Tongue (tissue), 2 donors: ENCODE results near the gene CIB4. TPM values are rescaled to one million over a fixed set of nuclear protein-coding genes. Genes with fewer than 3 reads are reported as not detected.

Experiments
- DNase-seq: peaks from one replicate; pipeline ENCODE4 v3.0.0-alpha.2; 2015
- total RNA-seq: library from RNA; depleted of rRNA; stranded (reverse); fragments of >200 nt; gene quantifications from one replicate; pipeline ENCODE4 v1.2.3, GENCODE V29; 2014

The CIB4 gene
- total RNA-seq, 1 donor from 2014 or later: not detected

DNA sequence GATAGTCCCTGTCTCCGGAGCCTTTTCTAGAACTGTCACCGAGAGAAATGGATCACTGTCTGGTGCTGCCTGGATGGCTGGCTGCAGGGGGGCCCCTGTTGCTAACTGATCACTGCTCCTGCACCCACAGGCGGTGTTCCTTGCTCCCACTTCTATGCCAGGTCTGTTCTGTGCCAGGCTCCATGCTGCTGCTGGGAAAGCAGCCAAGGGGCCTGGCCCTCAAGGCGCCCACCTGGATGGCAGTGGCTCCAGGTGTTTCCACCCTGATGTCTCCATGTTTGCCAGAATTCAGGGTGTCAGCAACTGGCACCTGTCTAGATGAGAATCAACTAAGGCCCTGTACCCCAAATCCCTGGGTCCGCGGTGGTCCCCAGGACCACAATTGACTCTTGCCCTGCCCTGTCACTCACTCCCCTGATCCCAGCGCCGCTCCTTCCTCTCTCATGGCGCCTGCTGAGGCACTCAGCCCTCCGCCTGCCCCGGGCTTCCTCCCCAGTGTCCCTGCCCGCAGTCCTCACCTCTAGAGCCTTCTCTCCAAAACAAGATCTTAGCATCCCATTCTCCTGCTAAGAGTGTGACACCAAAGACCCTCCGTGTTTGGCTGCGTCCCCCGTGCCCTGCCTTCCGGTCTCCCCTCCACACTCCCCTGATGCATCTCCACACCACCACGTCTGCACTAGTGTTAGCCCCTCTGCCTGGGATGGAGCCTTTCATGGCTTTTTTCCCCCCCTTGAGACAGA lies 90.7 kb downstream of the CIB4 start:
- no peak for DNase-seq

DNA sequence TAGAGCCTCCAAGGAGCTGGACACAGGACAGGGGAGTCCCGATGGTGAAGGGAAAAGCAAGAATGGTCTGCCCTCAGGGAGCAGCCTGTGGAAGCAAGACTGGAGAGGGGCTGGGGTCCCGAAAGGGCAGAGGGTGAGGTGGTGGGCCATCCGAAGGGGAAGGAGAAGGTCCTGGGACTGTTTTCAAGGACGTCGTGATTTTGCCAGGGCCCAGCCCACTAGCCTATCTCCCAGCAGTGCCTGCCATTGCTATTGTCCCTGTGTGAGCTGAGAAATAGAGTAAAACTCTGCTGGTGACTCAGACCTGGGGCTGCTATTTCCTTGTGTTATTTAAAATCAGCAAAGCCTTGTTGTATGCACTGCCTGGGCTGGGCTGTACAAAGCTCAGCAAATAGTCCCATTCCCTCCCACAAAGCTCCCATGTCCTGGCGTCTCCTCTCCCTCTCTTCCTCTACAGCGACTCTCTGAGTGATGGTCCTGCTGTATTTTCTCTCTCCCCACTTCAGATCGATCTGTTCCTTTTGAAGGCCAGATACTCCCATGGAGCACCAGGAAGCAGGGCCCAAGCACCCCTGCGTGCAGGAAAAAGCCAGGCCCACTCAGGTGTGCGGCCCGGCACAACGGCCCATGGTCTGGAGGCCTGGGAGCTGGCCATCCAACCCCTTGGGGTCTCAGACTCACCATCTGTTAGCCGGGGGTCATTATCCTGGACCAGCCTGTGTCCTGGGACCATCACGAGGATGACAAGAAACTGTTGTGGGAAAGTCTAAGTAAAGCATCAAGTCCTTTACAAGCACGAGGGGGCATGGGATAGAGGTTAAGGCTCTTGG lies 98.3 kb downstream of the CIB4 start:
- no peak for DNase-seq

DNA sequence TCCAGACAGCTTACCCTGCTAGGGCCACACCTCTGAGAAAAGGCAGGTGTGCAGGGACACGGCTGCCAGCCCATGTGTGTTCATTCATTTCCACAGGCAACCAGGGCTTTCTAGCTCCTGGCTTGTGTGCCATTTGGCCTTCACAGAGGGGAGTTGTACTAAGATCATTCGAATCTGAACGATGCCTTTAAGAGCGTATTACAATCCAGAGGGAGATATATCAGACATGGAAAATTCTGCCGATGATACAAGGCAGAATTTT lies 99.0 kb downstream of the CIB4 start:
- DNase-seq: no peak

DNA sequence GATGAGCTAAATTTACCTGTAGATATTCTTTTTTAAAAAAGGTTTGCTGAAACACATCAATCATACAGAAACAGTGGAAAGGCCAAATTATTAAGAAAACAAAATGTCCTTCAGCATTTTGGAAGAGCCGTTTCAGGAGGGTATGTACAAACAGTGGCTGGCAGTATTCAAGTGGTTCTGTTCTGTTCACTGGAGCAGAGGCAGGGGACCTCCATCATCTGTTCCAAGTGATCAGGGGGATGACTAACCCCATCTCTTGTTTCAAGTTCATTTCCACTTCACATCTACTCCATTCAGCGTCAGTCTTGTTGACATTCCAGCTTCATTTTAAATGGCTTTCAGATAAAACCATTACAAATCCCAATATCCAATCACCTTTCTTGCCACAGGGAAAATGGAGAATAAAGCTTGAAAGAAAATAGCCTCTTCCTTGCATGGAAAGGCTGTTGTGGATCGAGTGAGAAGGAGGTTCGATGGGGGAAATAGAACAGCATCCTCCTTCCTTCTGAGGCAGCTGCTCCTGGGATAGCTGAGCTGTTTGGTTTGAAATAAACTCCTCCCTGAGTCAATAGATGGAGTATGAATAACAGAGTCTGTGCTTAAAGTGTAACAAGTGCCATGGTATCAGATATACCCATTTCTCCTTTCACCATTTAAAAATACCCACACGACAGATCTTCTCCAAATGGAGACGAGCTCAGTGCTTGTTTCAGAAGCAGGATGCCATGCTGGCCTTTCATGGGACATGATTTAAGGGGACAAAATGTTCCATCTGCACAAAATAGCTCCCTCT lies 99.6 kb downstream of the CIB4 start:
- peak; percentile 34 for DNase-seq

DNA sequence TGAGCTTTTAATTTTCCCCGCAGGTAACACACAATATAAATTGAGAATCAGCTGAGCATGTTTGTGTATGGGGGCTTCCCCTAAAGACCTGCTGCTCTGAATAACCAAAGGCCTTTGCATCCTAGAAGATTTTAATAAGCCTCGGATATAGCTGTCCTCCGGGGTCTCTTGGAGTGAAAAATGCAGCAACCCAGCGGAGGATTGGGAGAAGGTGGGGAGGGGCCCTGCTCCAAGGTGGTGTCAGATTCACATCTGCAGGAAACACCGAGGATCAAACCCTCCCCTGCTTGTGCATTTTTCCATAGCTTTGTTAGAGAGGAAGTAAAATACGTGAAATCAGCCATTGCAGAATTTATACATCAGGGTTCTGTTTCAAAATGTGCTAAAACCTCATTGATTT lies 100.2 kb downstream of the CIB4 start:
- no peak for DNase-seq

DNA sequence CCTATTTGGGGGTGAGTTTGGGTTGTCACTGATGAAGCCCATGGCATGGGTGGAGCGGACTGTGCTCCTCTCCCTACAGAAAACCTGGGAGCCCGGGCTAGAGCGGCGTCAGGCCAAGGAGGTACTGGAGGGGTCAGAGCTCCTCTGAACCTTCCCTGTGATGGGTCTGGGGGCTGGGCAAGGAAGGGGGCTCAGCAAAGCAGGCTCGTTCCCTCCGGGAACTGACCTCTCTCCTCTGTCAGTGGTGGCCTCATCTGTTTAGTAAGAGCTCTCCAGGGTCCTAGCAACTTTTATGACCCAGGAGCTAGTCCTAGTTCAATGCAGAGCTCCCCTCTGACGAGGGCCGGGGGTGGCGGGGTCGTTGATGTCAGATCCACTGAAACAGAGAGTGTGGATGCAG lies 100.9 kb downstream of the CIB4 start:
- DNase-seq: no peak

DNA sequence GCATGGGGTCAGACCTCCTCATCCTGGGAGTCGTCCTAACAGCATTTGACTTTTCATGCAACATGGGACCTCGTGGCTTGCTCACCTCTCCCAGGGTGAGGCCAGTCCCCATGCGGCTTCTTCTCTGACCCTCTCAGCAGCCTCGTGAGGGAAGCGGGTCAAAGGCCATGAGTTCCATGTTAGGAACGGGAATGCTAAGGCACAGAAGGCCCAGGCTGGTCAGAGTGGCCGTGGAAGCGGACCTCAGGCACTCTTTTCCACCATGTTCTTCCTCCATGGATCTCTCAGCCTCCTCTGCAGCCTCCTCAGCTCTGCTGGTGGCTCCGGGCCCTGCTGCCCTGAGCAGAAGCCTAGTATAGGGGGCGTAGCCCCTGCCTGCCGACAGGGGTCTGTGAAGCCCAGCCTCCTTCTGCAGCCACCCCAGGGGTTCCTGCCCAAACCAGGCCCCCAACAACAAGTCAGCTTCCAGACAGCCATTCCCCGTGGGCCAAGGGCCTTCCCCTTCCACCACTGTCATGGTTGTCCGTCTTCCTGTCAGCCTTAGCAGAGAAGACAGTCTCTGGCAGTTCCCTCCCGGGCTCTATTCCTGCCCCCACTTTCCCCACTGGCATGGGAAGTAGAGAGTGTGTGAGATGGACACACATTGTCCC lies 103.2 kb downstream of the CIB4 start:
- no peak for DNase-seq

DNA sequence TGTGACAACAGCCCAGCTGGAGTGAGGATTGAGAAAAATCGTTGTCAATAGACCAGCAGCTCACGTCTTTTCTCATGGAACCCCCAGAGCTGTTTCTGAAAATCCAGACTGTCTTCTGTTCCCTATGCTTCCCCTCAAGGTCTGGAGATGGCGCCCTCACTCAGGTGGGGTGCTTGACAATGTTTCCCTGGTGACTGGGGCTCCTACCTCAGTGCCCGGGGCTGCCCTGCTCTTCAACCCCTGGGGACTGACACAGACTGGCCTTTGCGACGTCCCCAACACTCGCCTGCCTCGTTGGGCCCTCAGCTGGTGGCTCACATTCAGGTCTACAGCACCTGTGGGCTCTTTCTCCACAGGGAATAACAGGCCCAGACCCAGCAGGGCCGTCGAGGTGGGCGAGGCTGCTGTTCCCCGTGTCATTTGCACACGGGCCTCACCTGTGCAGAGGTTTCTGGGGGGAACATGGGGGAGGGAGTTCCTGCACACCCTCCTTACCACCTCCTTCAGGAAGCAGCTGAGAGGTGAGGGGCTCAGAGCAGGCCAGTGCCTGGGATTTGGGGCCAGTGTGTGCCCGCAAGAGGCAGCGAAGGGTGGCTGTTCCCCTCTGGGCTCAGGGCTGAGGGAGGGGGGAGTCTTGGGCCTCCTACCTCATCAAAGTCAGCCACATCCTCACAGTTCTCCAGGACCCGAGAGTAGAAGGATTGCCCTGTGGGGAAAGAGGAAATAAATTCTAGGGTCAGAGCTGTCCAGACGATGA lies 103.9 kb downstream of the CIB4 start:
- no peak for DNase-seq

DNA sequence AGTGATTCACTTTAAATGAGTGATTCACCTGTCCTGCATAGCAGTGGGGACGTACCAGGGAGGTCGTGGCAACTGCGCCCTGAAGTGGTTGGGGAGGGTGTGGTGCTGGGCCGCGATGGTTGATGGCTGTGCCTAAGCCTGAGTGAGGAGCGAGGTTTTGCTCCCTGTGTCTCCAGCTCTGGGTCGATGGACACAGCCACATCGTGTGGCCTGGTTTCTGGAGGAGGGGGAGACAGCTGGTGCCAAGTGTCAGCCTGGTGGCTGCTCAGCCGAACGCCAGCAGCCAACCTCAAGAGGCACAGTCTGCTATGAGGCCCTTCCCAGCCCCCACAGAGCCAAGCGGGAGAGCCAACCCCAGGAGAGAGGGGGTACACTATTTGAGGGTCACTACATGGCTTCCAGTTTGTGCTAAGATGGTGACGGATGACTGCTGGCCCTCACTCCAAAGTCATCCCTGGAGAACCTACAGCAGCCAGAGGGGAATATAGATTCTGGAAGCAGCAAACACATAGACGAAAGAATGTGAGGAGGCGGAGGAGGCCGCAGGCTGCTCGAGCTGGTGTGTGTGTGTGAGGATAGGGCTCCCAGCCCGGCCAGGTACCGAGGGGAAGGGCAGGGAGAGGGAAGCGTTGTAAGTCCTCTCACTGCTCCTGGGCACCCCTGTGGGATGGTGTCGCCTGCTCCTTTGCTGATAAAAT lies 104.6 kb downstream of the CIB4 start:
- peak; percentile 18 for DNase-seq

DNA sequence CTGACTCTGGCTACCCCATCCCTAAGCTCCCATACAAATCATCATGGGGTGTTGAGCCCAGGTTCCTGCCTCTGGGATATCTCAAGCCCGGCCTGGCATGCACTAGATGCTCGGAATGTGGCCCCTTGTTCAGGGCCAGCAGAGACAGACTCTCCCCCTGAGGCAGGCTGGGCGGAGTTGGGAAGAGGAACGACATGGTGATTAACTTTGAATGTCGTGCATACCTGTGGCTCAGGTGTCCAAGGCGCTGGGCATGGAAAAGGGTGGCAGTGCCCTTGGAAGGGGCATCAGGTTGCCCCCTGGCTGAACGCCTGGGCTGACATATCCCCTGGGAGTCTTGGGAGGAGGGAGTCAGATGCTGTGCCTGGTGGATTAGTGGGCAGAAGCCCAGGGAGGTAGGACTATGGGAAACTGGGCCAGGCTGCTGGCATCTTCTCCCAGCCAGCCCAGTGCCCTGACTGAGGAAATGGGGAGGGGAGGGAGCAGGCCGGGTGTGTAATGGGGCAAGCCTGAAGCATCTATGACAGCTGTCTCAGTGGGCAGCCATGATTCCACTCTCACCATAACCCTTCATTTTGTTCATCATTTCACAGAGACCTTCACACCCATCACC lies 105.4 kb downstream of the CIB4 start:
- DNase-seq: no peak

DNA sequence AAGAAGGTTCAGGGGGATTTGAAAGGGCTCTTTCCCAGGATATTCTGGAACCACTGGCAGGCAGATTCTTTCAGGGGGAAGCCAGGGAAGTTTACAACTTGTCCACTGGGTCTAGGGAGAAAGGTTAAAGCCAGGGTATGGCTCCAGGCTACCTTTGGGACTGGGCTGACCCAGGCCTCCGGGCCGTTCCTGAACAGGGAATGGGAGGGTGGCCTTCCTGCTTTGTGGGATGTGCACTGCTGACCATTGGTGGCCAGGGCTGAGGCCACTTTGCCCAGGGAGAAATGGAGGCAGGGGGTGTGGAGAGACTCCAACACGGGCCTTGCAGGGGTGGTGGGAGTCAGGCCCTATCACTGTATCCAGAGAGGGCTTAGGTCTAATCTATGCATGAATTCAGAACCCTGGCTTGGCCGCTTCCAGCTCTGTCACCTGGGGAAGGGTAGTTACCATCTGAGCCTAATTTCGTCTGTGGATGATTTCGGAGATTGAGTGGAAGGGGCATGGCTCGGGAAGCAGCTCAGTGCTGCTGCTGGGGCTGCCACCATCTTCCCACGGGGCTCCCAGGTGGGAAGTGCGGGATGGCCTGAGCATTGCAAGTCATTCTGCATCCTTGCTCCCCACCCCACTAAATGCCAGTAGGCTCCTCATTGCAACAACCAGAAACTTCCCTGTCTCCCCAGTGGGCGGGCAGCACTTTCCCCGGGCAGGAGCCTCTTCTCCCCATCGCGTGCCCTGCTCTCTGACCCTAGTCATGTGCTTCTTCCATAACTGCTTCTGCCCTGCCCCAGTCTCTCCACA lies 106.1 kb downstream of the CIB4 start:
- no peak for DNase-seq

DNA sequence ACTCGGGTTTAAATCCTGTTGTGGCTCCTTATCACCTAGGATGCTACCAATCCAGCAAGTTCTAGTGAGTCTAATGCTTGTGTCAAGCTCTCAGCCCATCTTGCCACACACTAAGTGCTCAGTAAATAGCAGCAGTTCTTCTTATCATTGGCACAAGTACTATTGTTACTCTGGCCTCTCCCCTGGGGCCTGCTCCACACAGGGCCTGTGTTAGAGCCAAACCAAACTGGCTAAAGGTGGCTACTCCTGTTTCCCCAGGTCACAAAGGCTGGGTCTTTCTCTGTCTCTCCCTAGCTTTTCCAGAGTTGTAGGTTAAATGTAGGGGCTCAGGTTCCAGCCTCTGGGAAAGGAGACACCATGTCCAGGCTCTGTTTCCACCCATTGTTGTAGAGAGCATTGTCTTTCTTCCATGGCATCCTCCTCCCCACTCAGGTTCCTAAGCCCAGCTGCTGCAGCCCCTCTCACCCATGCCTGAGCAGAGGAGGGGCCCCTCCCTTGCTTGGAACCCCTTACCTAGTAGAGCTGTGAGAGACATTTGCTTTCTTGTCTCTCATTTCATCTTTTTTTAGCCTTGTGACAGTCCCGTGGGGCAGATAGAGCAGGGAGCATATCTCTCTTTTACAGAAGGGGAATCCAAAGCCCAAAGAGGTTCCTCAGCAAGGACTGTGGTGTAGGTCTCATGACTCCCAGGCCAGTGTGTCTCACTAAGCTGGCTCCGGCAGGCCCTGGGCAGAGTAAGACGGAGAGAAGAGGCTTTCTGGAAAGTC lies 106.9 kb downstream of the CIB4 start:
- no peak for DNase-seq

DNA sequence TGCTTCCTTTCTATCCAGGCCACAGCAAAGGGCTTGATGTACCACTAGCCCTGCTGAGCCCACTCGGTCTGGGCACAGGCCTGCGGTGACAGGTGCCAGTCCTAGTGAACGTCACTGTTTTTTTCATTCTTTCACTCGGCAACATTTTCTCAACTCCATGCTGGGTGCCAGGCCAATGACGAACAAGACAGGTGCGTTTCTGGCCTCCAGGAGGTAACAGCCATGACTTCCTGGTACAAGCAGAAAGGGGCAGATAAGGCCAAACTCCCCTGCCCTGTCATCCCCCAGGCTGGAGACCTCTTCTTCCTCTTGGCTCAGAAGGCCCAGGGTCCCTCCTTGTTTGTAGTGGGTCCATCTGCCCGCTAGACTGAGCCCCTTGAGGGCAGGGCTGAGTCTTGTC lies 107.5 kb downstream of the CIB4 start:
- DNase-seq: no peak

DNA sequence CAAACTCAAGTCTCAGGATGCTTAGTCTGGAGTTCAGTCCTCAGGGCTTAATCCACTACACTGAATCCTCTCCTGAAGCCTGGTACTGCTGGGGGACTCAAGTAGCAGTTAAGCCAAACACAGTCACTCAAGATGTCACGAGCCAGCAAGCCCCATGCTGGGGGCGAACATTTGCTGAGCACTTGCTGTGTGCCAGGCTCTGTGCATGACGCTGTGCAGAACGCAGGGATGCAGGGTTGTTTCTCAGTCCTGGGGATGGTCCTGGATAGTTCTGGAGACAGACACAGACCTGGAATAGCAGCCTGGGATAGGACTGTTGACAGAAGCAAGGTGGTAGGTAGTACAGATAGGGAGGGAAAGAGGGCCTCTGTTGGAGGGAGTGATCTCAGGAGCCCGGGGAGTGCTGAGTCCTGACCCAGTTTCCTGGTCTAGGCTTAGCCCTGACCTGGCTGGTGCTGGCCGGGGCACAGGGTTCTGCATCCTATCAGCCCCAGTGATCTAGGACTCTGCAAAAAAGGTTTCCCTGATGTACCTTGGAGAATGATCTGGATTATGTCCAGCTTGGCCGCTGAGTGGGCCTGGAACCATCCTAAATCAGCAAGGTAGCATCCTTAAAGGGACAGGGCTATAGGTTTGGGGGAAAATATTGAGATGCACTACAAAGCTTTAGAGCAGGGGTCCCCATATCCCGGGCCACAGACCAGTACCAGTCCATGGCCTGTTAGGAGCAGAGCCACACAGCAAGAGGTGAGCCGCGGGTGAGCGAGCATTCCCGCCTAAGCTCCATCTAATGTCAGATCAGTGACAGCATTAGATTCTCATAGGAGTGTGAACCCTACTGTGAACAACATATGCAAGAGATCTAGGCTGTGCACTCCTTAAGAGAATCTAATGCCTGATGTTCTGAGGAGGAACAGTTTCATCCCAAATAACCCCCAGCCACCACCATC lies 108.6 kb downstream of the CIB4 start:
- no peak for DNase-seq
